Measurements from ENCODE around the gene PLCH2. TPM values are rescaled to one million over a fixed set of nuclear protein-coding genes. Genes with fewer than 3 reads are reported as not detected.

Gene PLCH2
- total RNA-seq, 4 donors from 2014 or later = not detected

DNA sequence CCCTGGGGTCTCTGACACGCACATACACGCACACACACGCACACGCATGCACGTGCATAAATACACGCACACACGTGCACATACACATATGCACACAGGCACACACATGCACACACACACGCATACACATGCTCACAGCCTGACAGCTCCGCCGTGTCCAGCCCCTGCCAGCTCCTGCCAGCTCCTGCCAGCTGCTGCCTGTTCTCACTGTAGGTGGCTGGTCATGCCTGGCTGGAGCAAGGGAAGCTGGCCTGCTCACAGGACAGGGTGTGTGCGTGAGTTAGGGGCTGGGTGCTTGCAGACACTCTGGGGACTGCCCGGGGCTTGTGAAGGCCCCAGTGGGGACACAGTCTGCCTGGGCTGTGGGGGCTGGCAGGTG, 4.9 kb downstream of the PLCH2 start:
- no peaks in the 10 kb centered on the region for H3K9me3 ChIP-seq
- ATAC-seq (no peak), DNase-seq (no peak)
- in situ Hi-C loops (cut with MboI; ENCODE audit: low sequenced_read_pairs in 4 of 4) (no loop called here), intact Hi-C loops (cut with DNase I; ENCODE audit: low total_unique reads) (no loop called here)
- no peaks in the 10 kb centered on the region for H3K27me3 ChIP-seq
- H3K4me1 ChIP-seq = no peaks in the 10 kb centered on the region
- no peak for TF ChIP-seq POLR2A (IDR thresholded peaks at IDR 0.05)
- TF ChIP-seq CTCF (IDR thresholded peaks at IDR 0.05 in 4 of 5, conservative IDR thresholded peaks at IDR 0.05 in 1 of 5) = no peak
- no peak overlapping the region for H3K27ac ChIP-seq
- no peak overlapping the region for H3K4me3 ChIP-seq
- H3K36me3 ChIP-seq = no peaks in the 10 kb centered on the region

DNA sequence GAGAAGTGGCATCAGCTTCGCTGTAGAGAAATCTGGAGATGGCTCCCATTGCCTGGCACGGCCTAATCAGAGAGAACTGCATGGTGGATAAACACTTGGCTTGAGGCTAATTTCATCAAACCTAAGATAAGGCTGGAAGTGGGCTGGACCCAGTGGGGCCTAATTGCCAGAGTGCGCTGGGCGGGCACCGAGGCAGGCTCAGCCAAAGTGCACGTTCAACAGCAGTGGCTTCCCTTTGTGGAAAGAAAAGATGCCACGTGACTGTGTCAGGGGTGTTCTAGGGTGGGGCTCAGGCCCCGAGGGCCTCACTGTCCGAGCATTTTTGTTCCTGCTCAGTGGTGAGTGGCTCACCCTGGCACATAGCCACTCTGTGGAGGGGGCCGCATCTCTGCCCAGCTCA, 5.8 kb downstream of the PLCH2 start:
- ATAC-seq = no peak
- H3K27ac ChIP-seq = no peak overlapping the region
- H3K4me3 ChIP-seq = no peak overlapping the region

GRCh38 chr1:2482588-2482987, 6.5 kb downstream of the PLCH2 start:
- TF ChIP-seq CTCF (IDR thresholded peaks at IDR 0.05 in 4 of 5, conservative IDR thresholded peaks at IDR 0.05 in 1 of 5) = no peak
- TF ChIP-seq POLR2A (IDR thresholded peaks at IDR 0.05) = no peak
- H3K36me3 ChIP-seq = no peaks in the 10 kb centered on the region
- no peak overlapping the region for H3K27ac ChIP-seq
- H3K4me1 ChIP-seq = no peaks in the 10 kb centered on the region
- no peak for ATAC-seq
- H3K27me3 ChIP-seq = no peaks in the 10 kb centered on the region
- no peaks in the 10 kb centered on the region for H3K9me3 ChIP-seq
- in situ Hi-C loops (cut with MboI; ENCODE audit: low sequenced_read_pairs in 4 of 4) (no loop called here), intact Hi-C loops (cut with DNase I; ENCODE audit: low total_unique reads) (no loop called here)
- H3K4me3 ChIP-seq = no peak overlapping the region
- no peak for DNase-seq

More for the DNA sequence above, 5.8 kb downstream of the PLCH2 start:
- intact Hi-C loops (cut with DNase I; ENCODE audit: low total_unique reads) (no loop called here), in situ Hi-C loops (cut with MboI; ENCODE audit: low sequenced_read_pairs in 4 of 4) (no loop called here)
- Histone ChIP-seq H3K9me3 (no peaks in the 10 kb centered on the region), H3K4me1 (no peaks in the 10 kb centered on the region), H3K27me3 (no peaks in the 10 kb centered on the region), H3K36me3 (no peaks in the 10 kb centered on the region)
- DNase-seq = no peak
- no peak for TF ChIP-seq POLR2A (IDR thresholded peaks at IDR 0.05)
- TF ChIP-seq CTCF (IDR thresholded peaks at IDR 0.05 in 4 of 5, conservative IDR thresholded peaks at IDR 0.05 in 1 of 5) = no peak

- intact Hi-C loops (cut with DNase I; ENCODE audit: low total_unique reads) (no loop called here), in situ Hi-C loops (cut with MboI; ENCODE audit: low sequenced_read_pairs in 4 of 4) (no loop called here)
- Histone ChIP-seq H3K4me3 (no peak overlapping the region), H3K27me3 (no peaks in the 10 kb centered on the region), H3K27ac (no peak overlapping the region), H3K9me3 (no peaks in the 10 kb centered on the region), H3K36me3 (no peaks in the 10 kb centered on the region), H3K4me1 (no peaks in the 10 kb centered on the region)
- TF ChIP-seq POLR2A (IDR thresholded peaks at IDR 0.05) (no peak), CTCF (IDR thresholded peaks at IDR 0.05 in 4 of 5, conservative IDR thresholded peaks at IDR 0.05 in 1 of 5) (no peak)
- ATAC-seq (no peak), DNase-seq (no peak)
Measured at GRCh38 chr1:2483026-2483425, 6.9 kb downstream of the PLCH2 start.

GRCh38 chr1:2483970-2484369, 7.9 kb downstream of the PLCH2 start:
- ATAC-seq (no peak), DNase-seq (no peak)
- Histone ChIP-seq H3K4me3 (no peak overlapping the region), H3K9me3 (no peaks in the 10 kb centered on the region), H3K4me1 (no peaks in the 10 kb centered on the region), H3K36me3 (no peaks in the 10 kb centered on the region), H3K27ac (no peak overlapping the region), H3K27me3 (no peaks in the 10 kb centered on the region)
- TF ChIP-seq CTCF (IDR thresholded peaks at IDR 0.05 in 4 of 5, conservative IDR thresholded peaks at IDR 0.05 in 1 of 5) = no peak
- TF ChIP-seq POLR2A (IDR thresholded peaks at IDR 0.05) = no peak
- in situ Hi-C loops (cut with MboI; ENCODE audit: low sequenced_read_pairs in 4 of 4) = no loop called here
- intact Hi-C loops (cut with DNase I; ENCODE audit: low total_unique reads) = no loop called here
